Endothelial cell of umbilical vein (primary cell): ENCODE data around the gene SEC14L6.

ENCODE experiments used
- MAX ChIP-seq: IDR thresholded peaks from 2 replicates; pipeline ENCODE4 v1.6.1; 2011; ENCODE audit not compliant: insufficient read depth, insufficient read length
- TF ChIP-seq, protein P1 (sequence below), 2 donors: IDR thresholded peaks; 1 replicate in 1 of 2; 2 replicates in 1 of 2; pipeline ENCODE4 v1.5.1; 2011; ENCODE audit warnings: low read length in 2 of 2, mild to moderate bottlenecking in 2 of 2, moderate library complexity in 2 of 2, control low read depth in 1 of 2, inconsistent platforms in 1 of 2, low read depth in 1 of 2; ENCODE audit not compliant: insufficient read depth in 1 of 2; ENCODE audit errors: extremely low read depth in 1 of 2

DNA sequence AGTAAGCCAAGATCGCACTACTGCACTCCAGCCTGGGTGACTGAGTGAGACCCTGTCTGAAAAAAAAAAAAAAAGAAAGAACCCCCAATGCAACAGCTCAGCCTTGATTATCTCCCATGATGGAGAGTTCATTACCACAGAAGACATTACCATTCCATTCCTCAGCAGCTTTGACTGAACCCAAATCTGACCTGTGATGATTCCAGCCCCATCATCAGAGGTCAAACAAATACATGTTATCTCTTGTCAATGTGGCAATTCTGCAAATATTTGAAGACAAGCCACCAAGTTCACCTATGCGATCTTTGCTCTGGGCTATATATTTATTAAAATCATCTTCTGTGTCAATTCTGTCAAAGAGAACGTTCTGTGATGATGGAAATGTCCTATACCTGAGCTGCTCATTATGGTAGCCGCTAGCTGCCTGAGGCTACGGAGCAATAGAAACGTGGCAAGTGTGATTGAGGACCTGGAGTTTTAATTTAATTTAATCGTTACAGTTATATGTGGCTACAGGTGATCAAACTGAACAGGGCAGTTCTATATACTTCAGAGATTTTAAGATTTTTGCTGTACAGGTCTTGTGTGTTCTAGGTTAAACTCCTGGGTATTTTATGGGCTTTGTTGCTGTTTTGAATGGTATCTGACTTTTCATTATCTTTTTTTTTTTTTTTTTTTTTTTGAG lies 48.9 kb downstream of the SEC14L6 start:
- TF ChIP-seq, protein P1, sequence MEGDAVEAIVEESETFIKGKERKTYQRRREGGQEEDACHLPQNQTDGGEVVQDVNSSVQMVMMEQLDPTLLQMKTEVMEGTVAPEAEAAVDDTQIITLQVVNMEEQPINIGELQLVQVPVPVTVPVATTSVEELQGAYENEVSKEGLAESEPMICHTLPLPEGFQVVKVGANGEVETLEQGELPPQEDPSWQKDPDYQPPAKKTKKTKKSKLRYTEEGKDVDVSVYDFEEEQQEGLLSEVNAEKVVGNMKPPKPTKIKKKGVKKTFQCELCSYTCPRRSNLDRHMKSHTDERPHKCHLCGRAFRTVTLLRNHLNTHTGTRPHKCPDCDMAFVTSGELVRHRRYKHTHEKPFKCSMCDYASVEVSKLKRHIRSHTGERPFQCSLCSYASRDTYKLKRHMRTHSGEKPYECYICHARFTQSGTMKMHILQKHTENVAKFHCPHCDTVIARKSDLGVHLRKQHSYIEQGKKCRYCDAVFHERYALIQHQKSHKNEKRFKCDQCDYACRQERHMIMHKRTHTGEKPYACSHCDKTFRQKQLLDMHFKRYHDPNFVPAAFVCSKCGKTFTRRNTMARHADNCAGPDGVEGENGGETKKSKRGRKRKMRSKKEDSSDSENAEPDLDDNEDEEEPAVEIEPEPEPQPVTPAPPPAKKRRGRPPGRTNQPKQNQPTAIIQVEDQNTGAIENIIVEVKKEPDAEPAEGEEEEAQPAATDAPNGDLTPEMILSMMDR (IDR thresholded peaks at IDR 0.05; ENCODE audit: extremely low read depth in 1 of 2, insufficient read depth in 1 of 2, low read depth in 1 of 2, low read length in 2 of 2): no peak
- no peak for TF ChIP-seq MAX
